GM12864 (cell line): ENCODE measurements around the gene ARG1.

Experiments
- DNase-seq: peaks from one replicate; pipeline ENCODE4 v3.0.0-alpha.2; 2011; ENCODE audit warnings: low read depth
- H3K4me3 ChIP-seq: 2 replicates; pipeline ENCODE4 v1.5.1; 2011; ENCODE audit warnings: mild to moderate bottlenecking, low read depth, low read length, control low read depth
- CTCF ChIP-seq: IDR thresholded peaks from 2 replicates; pipeline ENCODE4 v1.5.1; 2011; ENCODE audit warnings: low read depth, mild to moderate bottlenecking, moderate library complexity, low read length, control low read depth, inconsistent platforms; ENCODE audit errors: missing control alignments

The ARG1 gene

DNA sequence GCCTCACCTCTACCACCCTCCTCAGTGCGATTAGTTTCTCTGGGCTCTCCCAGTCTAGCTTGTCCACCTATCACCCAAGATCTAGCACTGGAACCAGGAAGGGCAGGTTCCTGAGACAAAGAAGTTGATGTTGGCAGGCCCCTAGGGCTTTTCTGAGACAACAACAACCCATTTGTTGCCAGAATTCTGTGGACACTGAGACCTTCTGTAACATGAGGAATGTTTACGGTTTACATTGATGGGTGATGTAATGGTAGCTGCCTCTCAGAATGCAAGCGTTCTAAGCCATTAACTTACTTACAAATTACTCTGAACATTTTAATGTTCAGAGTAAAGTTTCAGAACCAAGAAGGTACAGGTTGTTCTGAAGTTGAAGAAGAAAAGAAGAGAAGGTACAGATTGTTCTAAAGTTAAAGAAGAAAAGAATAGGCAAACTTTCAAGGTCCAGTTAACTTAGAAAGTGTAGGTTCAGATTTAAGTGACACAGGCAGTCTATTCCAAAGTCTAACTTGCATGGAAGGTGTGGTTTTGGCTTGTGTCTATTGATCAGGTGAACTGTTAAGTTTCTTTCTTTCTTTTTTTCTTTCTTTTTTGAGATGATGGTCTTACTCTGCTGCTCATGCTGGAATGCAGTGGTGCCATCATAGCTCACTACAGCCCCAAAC lies 58.7 kb downstream of the ARG1 start:
- TF ChIP-seq CTCF = no peak
- no peak overlapping the region for H3K4me3 ChIP-seq
- DNase-seq = no peak
